Activated CD4-positive, alpha-beta T cell treated with anti-CD3 and anti-CD28 coated beads, Interleukin-2, amount 10 ng/mL, durations not matched to agents 7 days and 5 days (primary cell): ENCODE data around the gene MED22. TPM values are rescaled to one million over a fixed set of nuclear protein-coding genes. Genes with fewer than 3 reads are reported as not detected.
"Not testable (repeated sequence)": the region's sequence is repeated elsewhere in the genome, so short reads cannot be mapped to it uniquely, and the experiment has no call there.

Experiments used
- CTCF ChIA-PET: fragments of 350-600 bp; sonication (Branson Sonifier 250); formaldehyde crosslinking; loops from one replicate; lab custom pipeline; 2021; ENCODE audit warnings: antibody characterized with exemption; lab: Charles Lee
- POLR2A ChIA-PET: fragments of 350-600 bp; sonication (Branson Sonifier 250); formaldehyde crosslinking; loops from one replicate; lab custom pipeline; 2021; ENCODE audit warnings: antibody characterized with exemption; lab: Charles Lee
- DNase-seq: peaks from one replicate; pipeline ENCODE4 v3.0.0-alpha.2; 2020
- H3K27ac Mint-ChIP-seq: one replicate; pipeline ENCODE4 v1.8.0; 2021; ENCODE audit warnings: mild to moderate bottlenecking, moderate library complexity, mixed read lengths
- H3K27me3 Mint-ChIP-seq: one replicate; pipeline ENCODE4 v1.8.0; 2021; ENCODE audit warnings: mixed read lengths
- H3K36me3 Mint-ChIP-seq: one replicate; pipeline ENCODE4 v1.8.0; 2021; ENCODE audit warnings: low read depth, mixed read lengths
- H3K4me1 Mint-ChIP-seq: one replicate; pipeline ENCODE4 v1.8.0; 2021; ENCODE audit warnings: mixed read lengths
- H3K4me3 Mint-ChIP-seq: one replicate; pipeline ENCODE4 v1.8.0; 2021; ENCODE audit warnings: mild to moderate bottlenecking, moderate library complexity, mixed read lengths
- H3K9me3 Mint-ChIP-seq: one replicate; pipeline ENCODE4 v1.8.0; 2021; ENCODE audit warnings: mixed read lengths
- total RNA-seq, 2 experiments: library from RNA; stranded (reverse); gene quantifications; one replicate each; pipeline ENCODE4 v1.2.3, GENCODE V29; 2021

MED22 gene
- total RNA-seq, 2 experiments from 2014 or later = 25.6 to 27.2 TPM

DNA sequence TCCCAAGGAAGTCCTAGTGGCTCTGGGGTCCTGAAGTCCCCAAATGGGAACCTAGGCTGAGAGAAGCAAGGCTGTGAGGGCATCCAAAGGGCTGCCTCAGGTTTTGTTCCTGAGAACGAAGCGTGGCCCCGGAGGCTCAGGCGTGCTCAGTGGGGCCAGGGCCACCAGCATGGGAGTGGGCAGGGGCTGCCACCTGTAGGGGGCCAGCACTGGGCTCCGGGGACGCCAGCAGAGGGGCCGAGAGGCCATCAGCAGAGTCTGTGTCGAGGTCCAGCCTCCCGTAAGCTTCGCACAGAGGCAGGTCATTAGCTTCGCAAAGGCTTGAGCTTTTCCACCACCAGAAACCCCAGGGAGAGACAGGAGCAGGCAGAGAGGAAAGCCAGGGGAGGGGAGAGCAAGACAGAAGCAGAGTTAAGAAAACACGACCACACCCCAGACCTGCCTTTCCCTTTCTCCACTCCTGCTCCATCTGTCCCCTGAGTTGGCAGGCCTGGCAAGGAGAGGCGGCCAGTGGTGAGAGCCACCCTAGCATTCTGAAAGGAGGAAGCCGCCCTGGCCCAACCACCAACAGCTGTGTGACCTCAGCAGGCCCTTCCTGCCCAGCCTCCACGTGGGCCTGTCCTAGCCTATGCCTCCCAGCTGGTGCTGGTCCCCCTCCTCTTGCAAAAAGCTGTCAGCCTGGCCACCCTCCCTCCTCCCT lies 6.4 kb downstream of the MED22 start:
- CTCF ChIA-PET = interaction anchor here (1.0 to 3.2 kb wide), 5 partner anchors 9 to 75 kb away, joined by 3 to 9 read pairs (median 4); no protein-coding TSS in a partner anchor
- Mint-ChIP-seq H3K4me3 (no peak overlapping the region), H3K36me3 (peaks cover 30% of the 10 kb centered on the region), H3K27ac (no peak overlapping the region), H3K9me3 (no peaks in the 10 kb centered on the region), H3K4me1 (peaks cover 41% of the 10 kb centered on the region), H3K27me3 (no peaks in the 10 kb centered on the region)
- DNase-seq = no peak
- POLR2A ChIA-PET = no interaction called here

DNA sequence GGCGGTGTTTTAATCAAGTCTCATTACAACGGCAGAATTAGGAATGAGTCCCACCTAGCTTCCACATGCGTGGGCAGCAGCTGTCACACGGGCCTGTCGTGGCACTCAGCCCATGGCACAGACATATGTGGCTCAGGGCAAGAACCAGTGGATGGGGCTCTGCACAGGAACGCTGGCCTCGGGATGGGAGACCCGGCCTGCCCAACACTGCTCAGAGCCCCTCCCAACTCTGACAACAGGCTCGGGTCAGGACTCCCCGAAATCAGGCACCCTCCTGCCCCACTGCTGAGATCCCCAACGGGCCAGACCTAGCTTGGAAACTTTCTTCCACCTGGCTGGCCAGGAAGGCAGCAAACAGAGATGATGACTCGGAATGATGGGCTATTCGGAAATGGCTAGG lies 7.0 kb downstream of the MED22 start:
- Mint-ChIP-seq H3K27me3 (no peaks in the 10 kb centered on the region), H3K9me3 (no peaks in the 10 kb centered on the region), H3K4me1 (peaks cover 42% of the 10 kb centered on the region), H3K4me3 (no peak overlapping the region), H3K36me3 (peaks cover 34% of the 10 kb centered on the region), H3K27ac (peak overlapping the region; percentile 78)
- ChIA-PET CTCF (interaction anchor here (1.0 to 3.2 kb wide), 3 partner anchors 11 to 30 kb away, joined by 3 to 9 read pairs (median 4); no protein-coding TSS in a partner anchor), POLR2A (no interaction called here)
- DNase-seq = no peak

DNA sequence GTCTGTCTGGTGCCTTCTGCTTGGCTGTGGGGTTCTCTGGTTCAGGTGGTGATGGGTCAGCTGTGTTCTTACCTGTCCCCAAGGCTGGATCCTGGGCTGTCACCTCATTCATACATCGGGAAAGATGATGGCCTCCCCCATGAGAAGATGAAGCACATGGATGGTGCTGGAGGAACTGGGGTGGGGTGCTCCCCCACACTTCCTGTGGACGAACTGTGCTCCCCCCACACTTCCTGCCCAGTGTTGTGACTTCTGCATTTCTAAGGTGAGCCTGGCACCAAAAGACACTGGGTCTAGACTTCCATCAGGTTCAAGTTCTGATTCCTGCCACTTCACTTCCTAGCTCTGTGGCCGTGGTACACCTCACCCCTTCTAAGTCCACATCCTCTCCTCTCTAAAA lies 7.7 kb downstream of the MED22 start:
- Mint-ChIP-seq H3K27ac (peak overlapping the region; percentile 78), H3K36me3 (peaks cover 38% of the 10 kb centered on the region), H3K9me3 (no peaks in the 10 kb centered on the region), H3K4me1 (peaks cover 43% of the 10 kb centered on the region), H3K4me3 (no peak overlapping the region), H3K27me3 (no peaks in the 10 kb centered on the region)
- POLR2A ChIA-PET = no interaction called here
- no peak for DNase-seq
- CTCF ChIA-PET = interaction anchor here (0.8 to 3.2 kb wide), 5 partner anchors 8 to 32 kb away, joined by 3 to 9 read pairs (median 4); partner anchors contain the start of genes MED22 and RPL7A

DNA sequence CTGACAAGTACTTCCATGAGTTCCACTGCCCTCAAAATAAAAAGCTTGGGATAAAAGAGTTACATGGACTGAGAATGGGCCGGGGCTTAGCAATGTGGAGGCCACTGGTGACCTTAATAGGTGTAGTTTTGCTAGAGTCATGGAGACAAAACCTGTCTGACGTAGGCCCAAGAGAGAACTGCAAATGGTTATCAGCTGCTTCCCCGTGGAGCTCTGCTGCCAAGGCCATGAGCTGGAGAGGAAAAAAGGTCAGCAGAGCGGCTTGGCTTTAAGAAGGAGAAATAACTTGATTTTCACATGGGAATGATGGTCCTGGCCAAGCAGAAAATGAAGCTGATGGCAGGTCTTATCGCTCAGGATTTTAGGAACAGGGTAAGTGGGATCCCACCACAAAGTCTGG lies 8.3 kb downstream of the MED22 start:
- H3K4me1 Mint-ChIP-seq = peaks cover 48% of the 10 kb centered on the region
- no peak for DNase-seq
- no peaks in the 10 kb centered on the region for H3K27me3 Mint-ChIP-seq
- peak overlapping the region; percentile 78 for H3K27ac Mint-ChIP-seq
- no peak overlapping the region for H3K4me3 Mint-ChIP-seq
- peaks cover 38% of the 10 kb centered on the region for H3K36me3 Mint-ChIP-seq
- CTCF ChIA-PET = interaction anchor here (0.8 to 3.2 kb wide), 4 partner anchors 9 to 32 kb away, joined by 3 to 9 read pairs (median 4); partner anchors contain the start of genes MED22 and RPL7A
- POLR2A ChIA-PET = no interaction called here
- no peaks in the 10 kb centered on the region for H3K9me3 Mint-ChIP-seq

DNA sequence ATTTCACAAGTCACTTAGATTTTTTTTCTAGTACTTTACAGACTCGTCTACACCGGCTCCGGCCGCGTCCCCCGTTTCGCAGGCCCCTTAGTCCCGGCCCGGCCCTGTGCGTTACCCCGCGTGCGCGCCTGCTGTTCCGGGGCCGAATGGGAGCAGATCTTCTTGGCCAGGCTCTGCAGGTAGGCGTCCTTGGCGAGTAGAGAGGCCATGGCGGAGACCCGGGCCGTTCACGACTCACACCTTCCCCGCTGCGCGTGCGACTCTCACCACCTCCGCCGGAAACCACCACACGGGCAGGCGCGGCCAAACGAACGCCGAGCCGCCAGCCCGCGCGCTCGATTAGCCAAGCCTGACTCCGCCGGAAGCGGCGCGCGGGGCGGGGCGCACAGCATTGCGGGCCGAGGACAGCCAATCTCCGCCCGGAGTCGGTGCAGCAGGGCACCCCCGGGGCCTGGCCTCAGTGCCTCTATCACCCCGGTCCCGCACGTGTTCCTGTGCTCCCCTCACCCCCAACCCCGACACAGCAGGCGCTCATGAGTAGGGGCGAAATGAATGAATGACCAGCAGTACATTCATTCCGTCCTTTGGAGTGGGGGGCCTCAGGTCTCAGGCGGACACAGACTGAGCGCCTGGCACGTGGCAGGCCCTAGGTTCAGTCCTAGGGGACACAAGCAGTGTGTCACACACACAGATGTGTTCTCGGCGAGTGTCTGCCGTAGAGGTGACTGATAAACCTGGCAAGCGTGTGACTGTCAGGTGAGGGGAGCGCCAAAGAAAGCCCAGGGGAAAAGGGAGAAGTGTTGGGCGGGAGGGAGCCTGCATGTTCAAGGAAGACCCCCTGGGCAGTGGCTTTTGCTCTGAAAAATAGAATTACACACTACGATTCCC lies 11.8 kb downstream of the MED22 start, which contains the start of gene SURF6:
Gene SURF6, minus strand, starts transcription at position 265 of the 888 bp plus-strand sequence. Its CDS starts 56 bp downstream, at position 209.
- peaks cover 50% of the 10 kb centered on the region for H3K36me3 Mint-ChIP-seq
- peak within 1 kb of the TSS; percentile 94 for H3K27ac Mint-ChIP-seq
- H3K4me1 Mint-ChIP-seq = peaks cover 53% of the 10 kb centered on the region
- ChIA-PET CTCF (interaction anchor here (1.0 kb wide), 1 partner anchor 192 kb away, joined by 4 read pairs; no protein-coding TSS in a partner anchor), POLR2A (interaction anchor here (0.6 kb wide), 1 partner anchor 152 kb away, joined by 4 read pairs; no protein-coding TSS in a partner anchor)
- H3K4me3 Mint-ChIP-seq = peak within 1 kb of the TSS; percentile 93
- no peaks in the 10 kb centered on the region for H3K27me3 Mint-ChIP-seq
- DNase-seq = peak; percentile 93
- H3K9me3 Mint-ChIP-seq = no peaks in the 10 kb centered on the region

DNA sequence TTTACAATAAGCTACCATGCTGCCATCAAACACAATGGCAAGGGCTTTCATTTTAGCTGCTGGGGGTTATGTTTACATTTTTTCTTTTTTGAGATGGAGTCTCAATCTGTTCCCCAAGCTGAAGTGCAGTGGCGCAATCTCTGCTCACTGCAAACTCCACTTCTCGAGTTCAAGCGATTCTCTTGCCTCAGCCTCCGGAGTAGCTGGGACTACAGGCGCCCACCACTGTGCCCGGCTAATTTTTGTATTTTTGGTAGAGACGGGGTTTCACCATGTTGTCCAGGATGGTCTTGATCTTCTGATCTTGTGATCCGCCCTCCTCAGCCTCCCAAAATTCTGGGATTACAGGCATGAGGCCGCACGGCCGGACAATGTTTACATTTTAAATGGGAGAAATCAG lies 13.0 kb downstream of the MED22 start:
- POLR2A ChIA-PET = interaction anchor here (0.7 kb wide), 1 partner anchor 42 kb away, joined by 5 read pairs; no protein-coding TSS in a partner anchor
- H3K4me3 Mint-ChIP-seq = peak overlapping the region; percentile 93
- not testable (repeated sequence) for DNase-seq, H3K27me3 Mint-ChIP-seq, H3K9me3 Mint-ChIP-seq
- H3K36me3 Mint-ChIP-seq = peaks cover 47% of the 10 kb centered on the region
- H3K27ac Mint-ChIP-seq = peak overlapping the region; percentile 94
- CTCF ChIA-PET = interaction anchor here (0.6 to 1.5 kb wide), 6 partner anchors 46 to 381 kb away, joined by 3 to 4 read pairs (median 4); no protein-coding TSS in a partner anchor
- peaks cover 45% of the 10 kb centered on the region for H3K4me1 Mint-ChIP-seq

DNA sequence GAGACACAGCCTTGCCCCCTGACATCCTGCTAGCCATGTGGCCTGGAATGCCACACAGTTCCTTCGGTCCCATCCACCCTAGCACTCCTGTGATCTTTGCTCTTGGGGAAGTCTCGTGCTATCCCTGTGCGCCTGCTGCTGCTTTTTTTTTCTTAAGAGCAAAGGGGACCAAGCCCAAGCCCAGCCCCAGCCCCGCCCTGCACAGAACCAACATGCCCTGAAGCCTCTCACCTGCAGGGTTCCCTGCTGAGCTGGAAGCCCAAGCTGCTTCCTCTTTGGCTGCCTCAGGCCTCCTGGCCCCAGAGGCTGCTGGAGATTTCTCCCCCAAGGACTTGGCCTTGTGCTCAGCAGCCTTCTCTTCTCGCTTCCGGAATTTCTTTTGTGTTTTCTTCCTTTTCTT lies 13.8 kb downstream of the MED22 start:
- DNase-seq = peak; percentile 5
- Mint-ChIP-seq H3K9me3 (no peaks in the 10 kb centered on the region), H3K27me3 (no peaks in the 10 kb centered on the region), H3K4me1 (peaks cover 39% of the 10 kb centered on the region), H3K27ac (no peak overlapping the region), H3K4me3 (peak overlapping the region; percentile 93), H3K36me3 (peaks cover 45% of the 10 kb centered on the region)
- CTCF ChIA-PET = interaction anchor here (1.0 to 1.5 kb wide), 2 partner anchors 47 to 147 kb away, joined by 3 to 4 read pairs; no protein-coding TSS in a partner anchor
- POLR2A ChIA-PET = interaction anchor here (0.7 kb wide), 1 partner anchor 43 kb away, joined by 5 read pairs; no protein-coding TSS in a partner anchor

DNA sequence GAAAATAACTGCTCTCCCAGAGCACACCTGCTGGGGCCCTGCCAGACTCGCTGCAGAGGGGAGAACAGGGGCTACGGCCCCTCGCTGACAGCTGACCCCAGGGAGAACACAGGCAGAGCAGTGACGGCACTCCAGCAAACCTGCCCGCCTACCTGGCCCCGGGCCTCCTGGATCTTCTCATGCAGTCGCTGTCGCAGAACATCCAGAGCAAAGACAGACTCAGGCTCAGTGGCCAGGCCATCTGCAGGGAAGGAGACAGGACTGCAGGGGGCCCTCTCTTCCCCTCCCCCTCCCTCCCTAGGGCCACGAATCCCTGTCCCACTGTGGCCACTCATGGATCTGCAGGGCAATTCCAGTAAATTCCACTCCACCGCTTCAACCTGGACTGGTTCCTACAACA lies 14.4 kb downstream of the MED22 start:
- CTCF ChIA-PET = interaction anchor here (1.0 to 1.5 kb wide), 2 partner anchors 47 to 147 kb away, joined by 3 to 4 read pairs; no protein-coding TSS in a partner anchor
- Mint-ChIP-seq H3K4me1 (peaks cover 39% of the 10 kb centered on the region), H3K27ac (no peak overlapping the region), H3K36me3 (peaks cover 41% of the 10 kb centered on the region), H3K9me3 (no peaks in the 10 kb centered on the region), H3K4me3 (no peak overlapping the region), H3K27me3 (no peaks in the 10 kb centered on the region)
- peak; percentile 5 for DNase-seq
- POLR2A ChIA-PET = no interaction called here

DNA sequence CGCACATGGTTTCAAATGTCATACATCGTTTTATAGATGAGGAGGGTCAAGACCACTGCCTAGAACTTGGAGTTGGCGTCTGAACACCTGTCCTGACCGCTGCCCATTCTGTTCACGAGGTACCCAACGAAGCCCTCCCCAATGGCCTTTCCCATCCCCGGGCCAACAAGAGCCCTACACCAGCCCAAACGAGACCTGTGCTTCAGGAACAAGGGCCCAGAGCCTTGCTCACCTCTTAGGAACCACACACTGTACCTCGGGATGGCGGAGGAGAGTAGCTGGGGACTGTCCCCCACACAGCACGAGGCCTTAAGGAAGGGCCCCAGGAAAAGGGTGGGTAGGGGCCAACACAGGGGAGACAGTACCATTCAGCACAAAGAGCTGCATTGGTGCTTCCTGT lies 14.9 kb downstream of the MED22 start:
- H3K27ac Mint-ChIP-seq = no peak overlapping the region
- H3K36me3 Mint-ChIP-seq = peaks cover 41% of the 10 kb centered on the region
- DNase-seq = no peak
- H3K27me3 Mint-ChIP-seq = no peaks in the 10 kb centered on the region
- no peak overlapping the region for H3K4me3 Mint-ChIP-seq
- POLR2A ChIA-PET = no interaction called here
- H3K4me1 Mint-ChIP-seq = peaks cover 38% of the 10 kb centered on the region
- H3K9me3 Mint-ChIP-seq = no peaks in the 10 kb centered on the region
- CTCF ChIA-PET = interaction anchor here (1.3 kb wide), 1 partner anchor 9 kb away, joined by 3 read pairs; no protein-coding TSS in a partner anchor

DNA sequence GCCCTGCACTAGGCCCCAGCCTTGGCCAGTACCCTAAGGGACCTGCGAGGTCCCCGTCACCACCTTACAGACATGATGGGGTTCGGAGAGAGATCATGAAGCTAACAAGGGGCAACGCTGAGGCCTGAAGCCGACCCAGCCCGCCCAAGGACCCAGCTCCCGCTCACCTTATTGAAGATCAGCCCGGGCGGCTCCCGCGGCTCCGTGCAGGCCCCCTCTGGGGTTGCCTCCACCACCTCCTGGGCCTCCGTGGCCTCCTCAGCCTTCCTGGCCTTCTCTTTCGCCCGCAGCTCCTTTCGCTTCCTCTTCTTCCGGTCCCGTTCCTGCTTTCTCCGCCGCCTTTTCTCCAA lies 15.6 kb downstream of the MED22 start:
- DNase-seq = peak; percentile 3
- CTCF ChIA-PET = interaction anchor here (0.9 to 1.3 kb wide), 2 partner anchors 9 to 144 kb away, joined by 3 to 4 read pairs; no protein-coding TSS in a partner anchor
- Mint-ChIP-seq H3K27ac (no peak overlapping the region), H3K4me3 (no peak overlapping the region), H3K27me3 (no peaks in the 10 kb centered on the region), H3K36me3 (peaks cover 38% of the 10 kb centered on the region), H3K9me3 (no peaks in the 10 kb centered on the region), H3K4me1 (peaks cover 35% of the 10 kb centered on the region)
- POLR2A ChIA-PET = interaction anchor here (0.8 kb wide), 1 partner anchor 16 kb away, joined by 3 read pairs; the partner anchor contains the start of genes MED22 and RPL7A

DNA sequence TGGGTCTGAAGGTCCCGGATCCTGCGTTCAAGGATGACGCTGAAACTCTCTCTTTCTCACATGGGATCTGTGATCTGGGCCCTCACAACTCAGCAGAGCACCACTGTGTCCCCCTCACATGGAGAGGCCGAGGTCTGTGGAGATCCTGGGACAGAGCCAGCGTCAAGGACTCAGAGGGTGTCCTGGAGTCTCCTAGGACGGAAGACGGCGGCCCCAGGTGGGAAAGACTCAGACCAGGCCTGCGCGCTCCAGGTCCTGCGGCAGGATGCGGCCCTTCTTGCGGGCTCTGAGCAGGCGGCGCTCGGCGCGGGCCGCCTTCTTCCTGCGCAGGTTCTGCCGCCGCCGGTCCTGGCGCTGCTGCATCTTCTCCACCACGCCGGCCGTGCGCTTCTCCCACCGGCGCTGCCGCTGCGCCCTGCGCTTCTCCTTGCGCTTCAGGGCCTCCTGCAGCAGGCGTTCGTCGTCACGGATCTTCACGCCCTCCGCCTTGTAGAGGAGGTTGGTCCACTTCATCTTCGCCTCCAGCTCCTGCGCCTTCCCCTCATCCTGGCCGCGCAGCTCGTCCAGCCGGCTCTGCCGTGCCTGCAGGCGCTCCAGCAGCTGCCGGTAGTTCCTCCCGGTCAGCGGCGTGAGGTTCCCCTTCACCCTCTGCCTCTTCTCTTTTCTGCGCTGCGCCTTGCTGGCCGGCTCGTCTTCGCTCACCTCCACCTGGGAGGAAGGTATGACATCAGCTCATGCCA lies 16.1 kb downstream of the MED22 start:
- ChIA-PET CTCF (interaction anchor here (0.9 to 1.3 kb wide), 2 partner anchors 10 to 143 kb away, joined by 3 to 4 read pairs; no protein-coding TSS in a partner anchor), POLR2A (interaction anchor here (0.6 to 0.8 kb wide), 2 partner anchors 16 to 180 kb away, joined by 3 to 4 read pairs; partner anchors contain the start of genes MED22 and RPL7A)
- Mint-ChIP-seq H3K4me3 (no peak overlapping the region), H3K27me3 (no peaks in the 10 kb centered on the region), H3K27ac (no peak overlapping the region), H3K36me3 (peaks cover 38% of the 10 kb centered on the region), H3K9me3 (no peaks in the 10 kb centered on the region), H3K4me1 (peaks cover 31% of the 10 kb centered on the region)
- peak; percentile 5 for DNase-seq
